HepG2 (cell line): Measurements from ENCODE around the gene NCF2. TPM values are rescaled to one million over a fixed set of nuclear protein-coding genes. Genes with fewer than 3 reads are reported as not detected.
A peak's percentile ranks its signal among the peaks of the same experiment; 100 is the strongest.

Source experiments
- ATAC-seq: fragments of 200-7000 bp; cut with Tn5 transposase; 3 replicates; pipeline ENCODE4 v1.9.1; 2020; ENCODE audit warnings: mild to moderate bottlenecking, moderate library complexity
- BruUV-seq: library from RNA; stranded (reverse); fragments of 400-500 nt; replicated peaks from 2 replicates; lab custom pipeline; 2021; lab: Mats Ljungman, UMichigan
- CTCF ChIA-PET: fragments of 300-600 bp; formaldehyde crosslinking; extraction: SDS; loops from one replicate; lab custom pipeline; 2021; ENCODE audit warnings: low total read pairs, inconsistent platforms, low intra/inter-chr PET ratio; lab: Yijun Ruan, JAX
- POLR2A ChIA-PET: fragments of 350-600 bp; sonication (Branson Sonifier 250); formaldehyde crosslinking; loops from one replicate; lab custom pipeline; 2020; ENCODE audit warnings: antibody characterized with exemption, inconsistent platforms; lab: Yijun Ruan, JAX
- DNase-seq: peaks from one replicate; pipeline ENCODE4 v3.0.0-alpha.2; 2015; ENCODE audit warnings: low spot score
- FAIRE-seq: peaks from 3 replicates; lab custom pipeline; 2011; peaks lifted over from hg19 to GRCh38; lab: Jason Lieb, UNC
- H2AFZ ChIP-seq: one replicate; pipeline ENCODE4 v1.6.1; 2011; ENCODE audit warnings: low read length, inconsistent platforms
- H3K27ac ChIP-seq: fragments of 300-600 bp; 3 replicates; pipeline ENCODE4 v1.8.0; 2011; ENCODE audit warnings: mixed run types, mild to moderate bottlenecking, mixed read lengths, low read length, inconsistent platforms; ENCODE audit not compliant: insufficient read depth; ENCODE audit errors: extremely low read length
- H3K27me3 ChIP-seq, 2 experiments: fragments of 200-600 bp in 1 of 2; 2 replicates in 1 of 2; 3 replicates in 1 of 2; pipeline versions ENCODE4 v1.6.0 to v1.8.0; 2011; ENCODE audit warnings: low read length in 2 of 2, mild to moderate bottlenecking in 2 of 2, moderate library complexity in 2 of 2, inconsistent platforms in 1 of 2; ENCODE audit not compliant: insufficient read depth in 2 of 2, control insufficient read depth in 1 of 2
- H3K36me3 ChIP-seq, 2 experiments: fragments of 200-600 bp in 1 of 2; replicated peaks in 1 of 2; 2 replicates in 1 of 2; 3 replicates in 1 of 2; pipeline versions ENCODE4 v1.5.1 to v1.8.0; 2011; ENCODE audit warnings: low read length in 2 of 2, inconsistent platforms in 1 of 2; ENCODE audit not compliant: insufficient read depth in 2 of 2, control insufficient read depth in 1 of 2
- H3K4me1 ChIP-seq: 2 replicates; pipeline ENCODE4 v1.5.1; 2012; ENCODE audit warnings: low read length, inconsistent platforms; ENCODE audit not compliant: insufficient read depth
- H3K4me2 ChIP-seq: 2 replicates; pipeline ENCODE4 v1.6.0; 2011; ENCODE audit warnings: low read depth, low read length, inconsistent platforms
- H3K4me3 ChIP-seq, 3 experiments: fragments of 200-600 bp in 1 of 3; sonication (generic), shearing (Covaris generic) in 1 of 3; replicated peaks in 1 of 3; 2 replicates each; pipeline ENCODE4 v1.5.1; 2011 to 2016; ENCODE audit warnings: low read length in 3 of 3, inconsistent platforms in 2 of 3, low read depth in 2 of 3, mild to moderate bottlenecking in 2 of 3, control low read depth in 1 of 3, mixed read lengths in 1 of 3; ENCODE audit not compliant: insufficient read depth in 1 of 3
- H3K79me2 ChIP-seq: one replicate; pipeline ENCODE4 v1.6.1; 2011; ENCODE audit warnings: low read length, inconsistent platforms; ENCODE audit not compliant: insufficient read depth
- H3K9ac ChIP-seq: 2 replicates; pipeline ENCODE4 v1.6.0; 2011; ENCODE audit warnings: mild to moderate bottlenecking, low read depth, low read length, inconsistent platforms; ENCODE audit not compliant: insufficient read depth
- H3K9me3 ChIP-seq: 2 replicates; pipeline ENCODE4 v1.5.1; 2012; ENCODE audit warnings: mild to moderate bottlenecking, low read length
- H4K20me1 ChIP-seq: 2 replicates; pipeline ENCODE4 v1.6.0; 2011; ENCODE audit warnings: inconsistent platforms, mild to moderate bottlenecking, low read length, moderate library complexity; ENCODE audit not compliant: insufficient read depth
- AKAP8 ChIP-seq: sonication (generic); formaldehyde crosslinking; IDR thresholded peaks from 2 replicates; pipeline ENCODE4 v1.5.1; 2020; ENCODE audit warnings: mild to moderate bottlenecking, missing genetic modification reagents
- BORCS8-MEF2B ChIP-seq: sonication (generic); formaldehyde crosslinking; IDR thresholded peaks from 2 replicates; pipeline ENCODE4 v1.8.0; 2022; ENCODE audit warnings: mild to moderate bottlenecking, missing genetic modification reagents
- FOXJ3 ChIP-seq: sonication (generic); formaldehyde crosslinking; IDR thresholded peaks from 2 replicates; pipeline ENCODE4 v1.4.0; 2020; ENCODE audit warnings: missing genetic modification reagents, mild to moderate bottlenecking, borderline replicate concordance
- HNRNPUL1 ChIP-seq: fragments of 200-400 bp; formaldehyde crosslinking; IDR thresholded peaks from 2 replicates; pipeline ENCODE4 v1.6.1; 2017; ENCODE audit warnings: low read depth, mild to moderate bottlenecking, low read length, moderate library complexity
- MAFG ChIP-seq: sonication (generic); formaldehyde crosslinking; IDR thresholded peaks from 2 replicates; pipeline ENCODE4 v1.5.1; 2020; ENCODE audit warnings: mild to moderate bottlenecking, missing genetic modification reagents
- PHF8 ChIP-seq: sonication (generic); formaldehyde crosslinking; IDR thresholded peaks from 2 replicates; pipeline ENCODE4 v1.5.0; 2020; ENCODE audit warnings: missing genetic modification reagents
- POLR2AphosphoS5 ChIP-seq: IDR thresholded peaks from 2 replicates; pipeline ENCODE4 v1.6.1; 2012; ENCODE audit warnings: low read depth, low read length
- RBAK ChIP-seq: sonication (generic); formaldehyde crosslinking; IDR thresholded peaks from 2 replicates; pipeline ENCODE4 v1.5.1; 2020; ENCODE audit warnings: mild to moderate bottlenecking, missing genetic modification reagents
- SALL1 ChIP-seq: sonication (generic); formaldehyde crosslinking; IDR thresholded peaks from 2 replicates; pipeline ENCODE4 v1.8.0; 2022; ENCODE audit warnings: mild to moderate bottlenecking, missing genetic modification reagents
- ZBTB7B ChIP-seq: sonication (generic); formaldehyde crosslinking; IDR thresholded peaks from 2 replicates; pipeline ENCODE4 v1.4.0; 2020; ENCODE audit warnings: missing genetic modification reagents
- ZMYM3 ChIP-seq: sonication (generic); formaldehyde crosslinking; IDR thresholded peaks from 2 replicates; pipeline ENCODE4 v1.5.1; 2020; ENCODE audit warnings: mild to moderate bottlenecking, missing genetic modification reagents
- ZNF670 ChIP-seq: sonication (generic); formaldehyde crosslinking; IDR thresholded peaks from 2 replicates; pipeline ENCODE4 v1.8.0; 2022; ENCODE audit warnings: mild to moderate bottlenecking, missing genetic modification reagents, borderline replicate concordance
- ZNF737 ChIP-seq: sonication (generic); formaldehyde crosslinking; IDR thresholded peaks from 2 replicates; pipeline ENCODE4 v1.5.0; 2020; ENCODE audit warnings: missing genetic modification reagents, mild to moderate bottlenecking, borderline replicate concordance
- ZNF841 ChIP-seq: sonication (generic); formaldehyde crosslinking; IDR thresholded peaks from 2 replicates; pipeline ENCODE4 v1.8.1; 2023; ENCODE audit warnings: missing genetic modification reagents, borderline replicate concordance
- WGBS: methylation state at CpG from one replicate; pipeline ENCODE4 v1.1.6; 2017; ENCODE audit warnings: low lambda C conversion rate; 5-methylcytosine and 5-hydroxymethylcytosine counted together
- in situ Hi-C: cut with HindIII; loops from 2 replicates; pipeline ENCODE4 v1.10.0; 2017; ENCODE audit warnings: low pct_unique_long_range_greater_than_20kb; ENCODE audit not compliant: extremely low pct_ligation_motif_present
- intact Hi-C: fragments of 100-400 bp; cut with micrococcal nuclease; formaldehyde crosslinking; loops from one replicate; pipeline ENCODE4 v1.10.0; 2022; ENCODE audit not compliant: unreplicated experiment
- polyA plus RNA-seq, 8 experiments: library from polyadenylated mRNA; depleted of rRNA in 3 of 8; stranded (reverse) in 7 of 8; unstranded in 1 of 8; fragments of >200 nt; fragmentation: Illumina TruSeq in 4 of 8; extraction: Trizol in 4 of 8; gene quantifications; 2 replicates each; pipeline versions ENCODE4 v1.2.1 to v1.2.3, GENCODE V29; 2011 to 2016; ENCODE audit warnings: low read depth in 4 of 8, missing spikeins in 1 of 8, mixed read lengths in 1 of 8; ENCODE audit not compliant: insufficient read depth in 1 of 8
- total RNA-seq, 5 experiments: library from RNA; depleted of rRNA; stranded (reverse); fragments of >200 nt; fragmentation: Illumina TruSeq; extraction: Trizol; gene quantifications; 2 replicates each; pipeline ENCODE4 v1.2.3, GENCODE V29; 2016; ENCODE audit warnings: low read depth in 1 of 5
- TF ChIP-seq, protein P1 (sequence below): sonication (generic); formaldehyde crosslinking; IDR thresholded peaks from 2 replicates; pipeline ENCODE4 v1.4.0; 2020; ENCODE audit warnings: missing genetic modification reagents

The NCF2 gene
- total and polyA plus RNA-seq, 2 of the 13 experiments (the other 11 are each of a cell fraction or from before 2014, with no cell fraction given) = 0.18 to 0.46 TPM

DNA sequence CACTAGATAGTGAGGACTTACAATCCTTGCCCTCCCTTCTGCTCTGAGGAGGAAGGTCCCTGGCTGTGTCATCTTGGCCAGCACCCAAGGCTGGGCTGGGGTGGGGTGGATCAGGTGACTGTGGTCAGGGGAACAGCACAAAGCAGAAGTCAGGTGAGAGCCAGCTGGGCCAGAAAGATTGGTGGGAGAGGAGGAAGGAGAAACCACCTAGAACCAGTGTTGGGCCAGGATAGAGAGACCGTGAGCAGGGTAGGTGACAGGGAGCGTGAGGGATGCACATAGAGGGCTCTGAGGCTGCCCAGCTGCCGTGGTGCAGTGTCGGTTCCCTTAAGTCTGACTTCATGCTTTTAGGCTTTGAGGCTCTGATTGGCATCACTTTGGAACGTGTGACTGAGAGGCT is 22.7 kb downstream of the NCF2 start:
- DNase-seq (no peak), FAIRE-seq (no peak), ATAC-seq (peak; percentile 15)
- Histone ChIP-seq H3K79me2 (no peaks in the 10 kb centered on the region), H3K9me3 (no peaks in the 10 kb centered on the region), H3K4me1 (peaks cover 22% of the 10 kb centered on the region), H4K20me1 (no peaks in the 10 kb centered on the region), H2AFZ (no peak overlapping the region), H3K27ac (no peak overlapping the region), H3K4me3 (no peak overlapping the region), H3K36me3 (no peaks in the 10 kb centered on the region), H3K27me3 (no peaks in the 10 kb centered on the region), H3K9ac (no peak overlapping the region), H3K4me2 (no peak overlapping the region)
- CTCF ChIA-PET = no interaction called here
- intact Hi-C loops (no loop called here), in situ Hi-C loops (loop anchor here (25.0 kb wide), 1 partner anchor 280 kb away; no protein-coding TSS in a partner anchor)
- no peak for TF ChIP-seq BORCS8-MEF2B (CRISPR knock-in tag)
- TF ChIP-seq AKAP8 (CRISPR knock-in tag) = no peak
- TF ChIP-seq, protein P1, sequence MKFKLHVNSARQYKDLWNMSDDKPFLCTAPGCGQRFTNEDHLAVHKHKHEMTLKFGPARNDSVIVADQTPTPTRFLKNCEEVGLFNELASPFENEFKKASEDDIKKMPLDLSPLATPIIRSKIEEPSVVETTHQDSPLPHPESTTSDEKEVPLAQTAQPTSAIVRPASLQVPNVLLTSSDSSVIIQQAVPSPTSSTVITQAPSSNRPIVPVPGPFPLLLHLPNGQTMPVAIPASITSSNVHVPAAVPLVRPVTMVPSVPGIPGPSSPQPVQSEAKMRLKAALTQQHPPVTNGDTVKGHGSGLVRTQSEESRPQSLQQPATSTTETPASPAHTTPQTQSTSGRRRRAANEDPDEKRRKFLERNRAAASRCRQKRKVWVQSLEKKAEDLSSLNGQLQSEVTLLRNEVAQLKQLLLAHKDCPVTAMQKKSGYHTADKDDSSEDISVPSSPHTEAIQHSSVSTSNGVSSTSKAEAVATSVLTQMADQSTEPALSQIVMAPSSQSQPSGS = no peak
- no peak for TF ChIP-seq ZNF670 (CRISPR knock-in tag)
- TF ChIP-seq SALL1 (CRISPR knock-in tag) = no peak
- TF ChIP-seq PHF8 (CRISPR knock-in tag) = no peak
- no peak for TF ChIP-seq ZNF841
- TF ChIP-seq FOXJ3 (CRISPR knock-in tag) = no peak
- TF ChIP-seq HNRNPUL1 = no peak
- no peak for TF ChIP-seq RBAK (CRISPR knock-in tag)
- TF ChIP-seq ZMYM3 (CRISPR knock-in tag) = no peak
- no peak for TF ChIP-seq POLR2AphosphoS5
- no peak for TF ChIP-seq MAFG
- TF ChIP-seq ZBTB7B (CRISPR knock-in tag) = no peak
- no peak for TF ChIP-seq ZNF737
- 48% methylated on average over 4 of the region's 5 CpGs for WGBS
- no TSS peak for BruUV-seq
- POLR2A ChIA-PET = no interaction called here
